GM12878 (cell line): ENCODE data around the gene TTC16. TPM values are rescaled to one million over a fixed set of nuclear protein-coding genes. Genes with fewer than 3 reads are reported as not detected.

Experiments used
- ATAC-seq: fragments of 200-7000 bp; cut with Tn5 transposase; 3 replicates; pipeline ENCODE4 v1.9.1; 2020; ENCODE audit warnings: mild to moderate bottlenecking, moderate library complexity
- BruUV-seq: library from RNA; stranded (reverse); fragments of 400-500 nt; replicated peaks from 2 replicates; lab custom pipeline; 2021; lab: Mats Ljungman, UMichigan
- CTCF ChIA-PET: fragments of 300-600 bp; sonication (Branson Sonifier 250); formaldehyde crosslinking; extraction: SDS; loops from one replicate; lab custom pipeline; 2021; ENCODE audit warnings: inconsistent platforms; lab: Yijun Ruan, JAX
- POLR2A ChIA-PET: fragments of 350-600 bp; formaldehyde crosslinking; extraction: SDS; loops from one replicate; lab custom pipeline; 2021; ENCODE audit warnings: inconsistent platforms; lab: Charles Lee
- RAD21 ChIA-PET: fragments of 300-600 bp; sonication (Branson Sonifier 250); formaldehyde crosslinking; loops from one replicate; lab custom pipeline; 2023; ENCODE audit warnings: antibody characterized with exemption; ENCODE audit not compliant: unreplicated experiment; lab: Charles Lee
- SMC1A ChIA-PET: fragments of 300-600 bp; sonication (Branson Sonifier 250); formaldehyde crosslinking; loops from one replicate; lab custom pipeline; 2023; ENCODE audit not compliant: unreplicated experiment, uncharacterized antibody; lab: Charles Lee
- DNase-seq: peaks from one replicate; pipeline ENCODE4 v3.0.0-alpha.2; 2011; ENCODE audit warnings: low read depth, low spot score
- FAIRE-seq: peaks from 3 replicates; lab custom pipeline; 2011; peaks lifted over from hg19 to GRCh38; lab: Jason Lieb, UNC
- H2AFZ ChIP-seq: 2 replicates; pipeline ENCODE4 v1.6.0; 2011; ENCODE audit warnings: low read depth, low read length, control low read depth; ENCODE audit not compliant: control insufficient read depth
- H3K27ac ChIP-seq: 2 replicates; pipeline ENCODE4 v1.5.1; 2011; ENCODE audit warnings: control low read depth; ENCODE audit not compliant: control insufficient read depth, insufficient read depth
- H3K27me3 ChIP-seq, 2 experiments: replicated peaks in 1 of 2; 2 replicates each; pipeline versions ENCODE4 v1.6.0 to v1.6.1; 2011; ENCODE audit warnings: low read length in 1 of 2; ENCODE audit not compliant: control insufficient read depth in 2 of 2, insufficient read depth in 2 of 2
- H3K36me3 ChIP-seq, 2 experiments: 2 replicates each; pipeline ENCODE4 v1.5.1; 2011; ENCODE audit warnings: low read length in 1 of 2; ENCODE audit not compliant: control insufficient read depth in 2 of 2, insufficient read depth in 2 of 2
- H3K4me1 ChIP-seq: 2 replicates; pipeline ENCODE4 v1.6.1; 2011; ENCODE audit warnings: mild to moderate bottlenecking, low read length, moderate library complexity, mixed read lengths; ENCODE audit not compliant: control insufficient read depth, insufficient read depth
- H3K4me2 ChIP-seq: 2 replicates; pipeline ENCODE4 v1.6.0; 2011; ENCODE audit warnings: control low read depth; ENCODE audit not compliant: control insufficient read depth, insufficient read depth
- H3K4me3 ChIP-seq: fragments of 200-600 bp; sonication (generic); 2 replicates; pipeline ENCODE4 v1.5.1; 2016
- H3K79me2 ChIP-seq: 2 replicates; pipeline ENCODE4 v1.6.0; 2011; ENCODE audit warnings: low read length; ENCODE audit not compliant: control insufficient read depth, insufficient read depth
- H3K9ac ChIP-seq: 2 replicates; pipeline ENCODE4 v1.8.0; 2011; ENCODE audit warnings: low read length, control low read depth, mixed read lengths; ENCODE audit not compliant: control insufficient read depth, insufficient read depth
- H3K9me3 ChIP-seq: replicated peaks from 3 replicates; pipeline ENCODE4 v1.5.1; 2011; ENCODE audit warnings: mild to moderate bottlenecking, low read length; ENCODE audit not compliant: control insufficient read depth, insufficient read depth
- H4K20me1 ChIP-seq: 2 replicates; pipeline ENCODE4 v1.6.0; 2011; ENCODE audit not compliant: control insufficient read depth, insufficient read depth
- CBFB ChIP-seq: IDR thresholded peaks from 2 replicates; pipeline ENCODE4 v1.6.1; 2016; ENCODE audit warnings: antibody characterized with exemption, low read depth
- CEBPB ChIP-seq, 2 experiments: fragments of 150-350 bp in 1 of 2; IDR thresholded peaks; 2 replicates each; pipeline ENCODE4 v1.6.1; 2012 to 2014; ENCODE audit warnings: low read depth in 2 of 2, low read length in 2 of 2, borderline replicate concordance in 1 of 2, inconsistent platforms in 1 of 2
- CREB1 ChIP-seq: IDR thresholded peaks from 2 replicates; pipeline ENCODE4 v1.6.1; 2012; ENCODE audit warnings: low read depth, mild to moderate bottlenecking, inconsistent platforms
- EGR1 ChIP-seq, 2 experiments: IDR thresholded peaks; 1 replicate in 1 of 2; 2 replicates in 1 of 2; pipeline ENCODE4 v1.6.1; 2011 to 2012; ENCODE audit warnings: low read depth in 2 of 2, low read length in 2 of 2, borderline replicate concordance in 1 of 2, mild to moderate bottlenecking in 1 of 2, moderate library complexity in 1 of 2
- MTA2 ChIP-seq: fragments of 450-650 bp; IDR thresholded peaks from 2 replicates; pipeline ENCODE4 v1.6.1; 2016; ENCODE audit warnings: low read depth, mild to moderate bottlenecking, moderate library complexity
- MTA3 ChIP-seq: IDR thresholded peaks from 2 replicates; pipeline ENCODE4 v1.6.1; 2012; ENCODE audit warnings: low read length, inconsistent platforms, borderline replicate concordance
- POLR2A ChIP-seq: IDR thresholded peaks from 2 replicates; pipeline ENCODE4 v1.6.1; 2011; ENCODE audit warnings: low read depth, mild to moderate bottlenecking, low read length
- RELB ChIP-seq: fragments of 450-650 bp; IDR thresholded peaks from 2 replicates; pipeline ENCODE4 v1.6.1; 2017; ENCODE audit warnings: low read depth, mild to moderate bottlenecking, moderate library complexity
- RUNX3 ChIP-seq: IDR thresholded peaks from 2 replicates; pipeline ENCODE4 v1.6.1; 2012; ENCODE audit warnings: low read length, inconsistent platforms
- SPI1 ChIP-seq: IDR thresholded peaks from 2 replicates; pipeline ENCODE4 v1.6.1; 2011; ENCODE audit warnings: low read depth, mild to moderate bottlenecking, low read length, moderate library complexity, borderline replicate concordance; ENCODE audit not compliant: insufficient read depth
- TARDBP ChIP-seq: IDR thresholded peaks from 2 replicates; pipeline ENCODE4 v1.6.1; 2016; ENCODE audit warnings: borderline replicate concordance
- TBL1XR1 ChIP-seq: IDR thresholded peaks from 2 replicates; pipeline ENCODE4 v1.6.1; 2012; ENCODE audit warnings: low read depth, low read length, improper control_type of control experiment
- TCF3 ChIP-seq: IDR thresholded peaks from 2 replicates; pipeline ENCODE4 v1.6.1; 2012; ENCODE audit warnings: low read depth, mild to moderate bottlenecking, low read length, borderline replicate concordance; ENCODE audit not compliant: insufficient read depth
- WRNIP1 ChIP-seq: IDR thresholded peaks from 2 replicates; pipeline ENCODE4 v1.6.1; 2011; ENCODE audit warnings: low read depth, low read length, improper control_type of control experiment, borderline replicate concordance
- ZBTB33 ChIP-seq: fragments of 450-650 bp; IDR thresholded peaks from 2 replicates; pipeline ENCODE4 v1.6.1; 2017; ENCODE audit warnings: mild to moderate bottlenecking
- WGBS: methylation state at CpG from one replicate; pipeline ENCODE4 v1.1.6; 2016; ENCODE audit warnings: low lambda C conversion rate; ENCODE audit not compliant: insufficient replicate concordance, insufficient coverage; ENCODE audit errors: missing lambda C conversion rate; 5-methylcytosine and 5-hydroxymethylcytosine counted together
- in situ Hi-C: fragments of 300-500 bp; cut with MboI; formaldehyde crosslinking; loops from 9 replicates; pipeline ENCODE4 v1.14.3; 2018; ENCODE audit warnings: mixed read lengths
- intact Hi-C: fragments of 100-400 bp; cut with micrococcal nuclease; formaldehyde crosslinking; loops from one replicate; pipeline ENCODE4 v1.14.2; 2022; ENCODE audit not compliant: unreplicated experiment
- polyA plus RNA-seq, 11 experiments: library from polyadenylated mRNA; depleted of rRNA in 4 of 11; unstranded in 6 of 11; stranded (reverse) in 5 of 11; fragments of >200 nt; fragmentation: Nextera tagmentation in 4 of 11; fragmentation: Illumina TruSeq in 1 of 11; extraction: Ambion mirVana in 4 of 11; extraction: Trizol in 1 of 11; gene quantifications; 1 replicate in 1 of 11; 2 replicates in 10 of 11; pipeline versions ENCODE4 v1.2.1 to v1.2.3, GENCODE V29; 2011 to 2016; ENCODE audit warnings: inconsistent platforms in 2 of 11, missing spikeins in 2 of 11, low read depth in 1 of 11
- total RNA-seq, 4 experiments: library from RNA; depleted of rRNA in 3 of 4; stranded (reverse); fragments of >200 nt in 3 of 4; fragmentation: Illumina TruSeq in 1 of 4; extraction: Trizol in 1 of 4; gene quantifications; 2 replicates each; pipeline versions ENCODE4 v1.2.1 to v1.2.3, GENCODE V29; 2013 to 2021

Gene TTC16
- total and polyA plus RNA-seq, 10 of the 15 experiments (the other 5 are each of a cell fraction or from before 2014, with no cell fraction given): 0.03 TPM; not detected in 9

GRCh38 chr9:127734747-127735529, 19.1 kb downstream of the TTC16 start, which contains the start of gene TOR2A (continued):
- no peak for TF ChIP-seq ZBTB33
- TF ChIP-seq TCF3: 0 out of 2 replicates have a peak, but pooled peaks have one; percentile 23
- TF ChIP-seq WRNIP1: no peak
- TF ChIP-seq TARDBP: peak; percentile 88
- TF ChIP-seq POLR2A: peak; percentile 93
- peak; percentile 71; the same call in 1 of the 2 replicates for TF ChIP-seq SPI1

- POLR2A ChIA-PET: interaction anchor here (0.6 to 2.0 kb wide), 9 partner anchors 35 to 339 kb away, joined by 3 to 13 read pairs (median 5); partner anchors contain the start of genes CDK9, SH2D3C and SLC2A8
- RAD21 ChIA-PET: interaction anchor here (0.6 to 2.6 kb wide), 31 partner anchors 10 to 339 kb away, joined by 3 to 83 read pairs (median 5); partner anchors contain the start of genes CDK9, FPGS, PTRH1 and SH2D3C
- Histone ChIP-seq H3K9ac (no peak overlapping the region), H4K20me1 (no peaks in the 10 kb centered on the region), H3K36me3 (peaks cover 0 to 3% of the 10 kb centered on the region in 2 experiments; a peak in 3 of 4 replicates), H3K27ac (no peak overlapping the region), H3K4me3 (no peak overlapping the region), H3K27me3 (no peaks in the 10 kb centered on the region), H3K79me2 (no peaks in the 10 kb centered on the region), H3K4me2 (0 out of 2 replicates have a peak overlapping the region, but pooled peaks have one; percentile 15), H2AFZ (no peak overlapping the region), H3K9me3 (no peaks in the 10 kb centered on the region), H3K4me1 (peaks cover 6% of the 10 kb centered on the region)
- intact Hi-C loops (loop anchor here (1.0 to 2.0 kb wide), 4 partner anchors 41 to 185 kb away; no protein-coding TSS in a partner anchor), in situ Hi-C loops (loop anchor here (5.0 kb wide), 1 partner anchor 177 kb away; no protein-coding TSS in a partner anchor)
- SMC1A ChIA-PET: interaction anchor here (0.9 to 2.3 kb wide), 27 partner anchors 10 to 339 kb away, joined by 3 to 25 read pairs (median 5); partner anchors contain the start of genes CDK9, CFAP157, FPGS and PTRH1
- FAIRE-seq (no peak), ATAC-seq (no peak; the same call in 2 of the 3 replicates), DNase-seq (no peak)
- CTCF ChIA-PET: interaction anchor here (0.6 to 2.5 kb wide), 31 partner anchors 9 to 523 kb away, joined by 3 to 79 read pairs (median 6); partner anchors contain the start of genes CDK9, ENG, FPGS and PIP5KL1
- no TSS peak for BruUV-seq
- 32% methylated on average over 15 of the region's 15 CpGs for WGBS
- TF ChIP-seq CREB1: no peak
- no peak for TF ChIP-seq EGR1 (IDR thresholded peaks at IDR 0.05; ENCODE audit: borderline replicate concordance in 1 of 2, low read depth in 2 of 2, low read length in 2 of 2)
- no peak for TF ChIP-seq CEBPB (IDR thresholded peaks at IDR 0.05; ENCODE audit: borderline replicate concordance in 1 of 2, low read depth in 2 of 2, low read length in 2 of 2)
- TF ChIP-seq MTA3: no peak
- TF ChIP-seq TBL1XR1: 0 out of 2 replicates have a peak, but pooled peaks have one; percentile 8
- no peak for TF ChIP-seq RELB
- no peak for TF ChIP-seq MTA2
- 0 out of 2 replicates have a peak, but pooled peaks have one; percentile 34 for TF ChIP-seq CBFB
- peak; percentile 26; the same call in 1 of the 2 replicates for TF ChIP-seq RUNX3
Observed at GRCh38 chr9:127735530-127736185, 19.8 kb downstream of the TTC16 start.
